GM06990 (cell line): ENCODE data around the gene RBP4.

Experiments
- DNase-seq: peaks from one replicate; pipeline ENCODE4 v3.0.0-alpha.2; 2011; ENCODE audit not compliant: insufficient read length; ENCODE audit errors: extremely low read depth
- H3K27me3 ChIP-seq: replicated peaks from 2 replicates; pipeline ENCODE4 v1.6.0; 2011; ENCODE audit warnings: low read length; ENCODE audit not compliant: control insufficient read depth, insufficient read depth
- H3K36me3 ChIP-seq: 2 replicates; pipeline ENCODE4 v1.5.1; 2011; ENCODE audit warnings: low read length; ENCODE audit not compliant: control insufficient read depth, insufficient read depth
- H3K4me3 ChIP-seq: replicated peaks from 2 replicates; pipeline ENCODE4 v1.5.1; 2011; ENCODE audit warnings: low read depth, mild to moderate bottlenecking, control low read depth, low read length
- CTCF ChIP-seq: IDR thresholded peaks from 2 replicates; pipeline ENCODE4 v1.5.1; 2011; ENCODE audit warnings: low read length, control low read depth, mild to moderate bottlenecking, inconsistent platforms; ENCODE audit not compliant: insufficient read depth, poor library complexity, severe bottlenecking

The RBP4 gene

GRCh38 chr10:93565446-93565845 is 35.6 kb downstream of the RBP4 start:
- H3K27me3 ChIP-seq: peaks cover 2% of the 10 kb centered on the region; the same call in 1 of the 2 replicates

GRCh38 chr10:93560541-93560940 is 40.5 kb downstream of the RBP4 start:
- TF ChIP-seq CTCF: no peak
- Histone ChIP-seq H3K27me3 (no peaks in the 10 kb centered on the region), H3K4me3 (no peak overlapping the region), H3K36me3 (no peaks in the 10 kb centered on the region)
- DNase-seq: no peak

More at GRCh38 chr10:93565446-93565845, 35.6 kb downstream of the RBP4 start:
- no peak overlapping the region for H3K4me3 ChIP-seq
- no peak for DNase-seq
- H3K36me3 ChIP-seq: no peaks in the 10 kb centered on the region
- TF ChIP-seq CTCF: no peak

- TF ChIP-seq CTCF: no peak
- no peaks in the 10 kb centered on the region for H3K36me3 ChIP-seq
- H3K27me3 ChIP-seq: no peaks in the 10 kb centered on the region
- no peak overlapping the region for H3K4me3 ChIP-seq
- no peak for DNase-seq
Measured at GRCh38 chr10:93559490-93559889, 41.5 kb downstream of the RBP4 start.

- peak; percentile 73 for TF ChIP-seq CTCF
- DNase-seq: no peak
- Histone ChIP-seq H3K27me3 (no peaks in the 10 kb centered on the region; the same call in 1 of the 2 replicates), H3K4me3 (no peak overlapping the region), H3K36me3 (no peaks in the 10 kb centered on the region)
Measured at GRCh38 chr10:93554760-93555432, 46.1 kb downstream of the RBP4 start.

GRCh38 chr10:93554316-93554663 is 46.7 kb downstream of the RBP4 start:
- Histone ChIP-seq H3K4me3 (no peak overlapping the region), H3K36me3 (no peaks in the 10 kb centered on the region), H3K27me3 (no peaks in the 10 kb centered on the region; the same call in 1 of the 2 replicates)
- no peak for DNase-seq
- TF ChIP-seq CTCF: no peak
